NB4 (cell line): Measurements from ENCODE around the gene CD44.

Experiments used
- CTCF ChIP-seq: IDR thresholded peaks from one replicate; pipeline ENCODE4 v1.5.1; 2012; ENCODE audit warnings: low read depth, low read length
- POLR2A ChIP-seq: IDR thresholded peaks from 2 replicates; pipeline ENCODE4 v1.6.1; 2011; ENCODE audit warnings: mild to moderate bottlenecking; ENCODE audit not compliant: insufficient read length; ENCODE audit errors: extremely low read depth

- no peak for TF ChIP-seq CTCF
- no peak for TF ChIP-seq POLR2A
Measured at GRCh38 chr11:35126879-35127581, 11.9 kb upstream of the CD44 start.
